NK-92 treated with Interleukin-12 subunit alpha and Interleukin-12 subunit beta, amount 100 ng/mL, for 24 hours (cell line): ENCODE measurements around the gene MAGOHB.
"Not testable (repeated sequence)": the region's sequence is repeated elsewhere in the genome, so short reads cannot be mapped to it uniquely, and the experiment has no call there.

Source experiments
- DNase-seq: peaks from one replicate; lab custom pipeline; 2025; lab: John Stamatoyannopoulos, UW

MAGOHB gene

GRCh38 chr12:10612110-10612509 lies 1.3 kb downstream of the MAGOHB start:
- DNase-seq: no peak

GRCh38 chr12:10611258-10611657 lies 2.2 kb downstream of the MAGOHB start:
- not testable (repeated sequence) for DNase-seq

GRCh38 chr12:10610188-10610587 lies 3.2 kb downstream of the MAGOHB start:
- DNase-seq: no peak

GRCh38 chr12:10607885-10608458 lies 5.4 kb downstream of the MAGOHB start:
- DNase-seq: no peak

- no peak for DNase-seq
Measured at GRCh38 chr12:10601860-10602259, 11.5 kb downstream of the MAGOHB start.

- no peak for DNase-seq
Measured at GRCh38 chr12:10600988-10601387, 12.4 kb downstream of the MAGOHB start.

- DNase-seq: no peak
Measured at GRCh38 chr12:10595881-10596280, 17.5 kb downstream of the MAGOHB start.

- DNase-seq: no peak
Measured at GRCh38 chr12:10590966-10591365, 22.4 kb downstream of the MAGOHB start.

GRCh38 chr12:10584415-10584814 lies 29.0 kb downstream of the MAGOHB start:
- no peak for DNase-seq

GRCh38 chr12:10582704-10583103 lies 30.7 kb downstream of the MAGOHB start:
- DNase-seq: no peak

GRCh38 chr12:10582133-10582532 lies 31.3 kb downstream of the MAGOHB start:
- not testable (repeated sequence) for DNase-seq

GRCh38 chr12:10574307-10574706 lies 39.1 kb downstream of the MAGOHB start:
- DNase-seq: no peak

GRCh38 chr12:10572021-10572490 lies 41.4 kb downstream of the MAGOHB start:
- DNase-seq: not testable (repeated sequence)

GRCh38 chr12:10571141-10571540 lies 42.3 kb downstream of the MAGOHB start:
- DNase-seq: no peak

- no peak for DNase-seq
Measured at GRCh38 chr12:10567813-10568212, 45.6 kb downstream of the MAGOHB start.

- DNase-seq: no peak
Measured at GRCh38 chr12:10563966-10564365, 49.4 kb downstream of the MAGOHB start.

GRCh38 chr12:10563002-10563401 lies 50.4 kb downstream of the MAGOHB start:
- DNase-seq: no peak

GRCh38 chr12:10562306-10562933 lies 51.0 kb downstream of the MAGOHB start:
- no peak for DNase-seq

GRCh38 chr12:10559244-10559643 lies 54.2 kb downstream of the MAGOHB start:
- peak; percentile 7 for DNase-seq

- no peak for DNase-seq
Measured at GRCh38 chr12:10558789-10559188, 54.6 kb downstream of the MAGOHB start.

GRCh38 chr12:10558301-10558700 lies 55.1 kb downstream of the MAGOHB start:
- no peak for DNase-seq

- DNase-seq: no peak
Measured at GRCh38 chr12:10557766-10558165, 55.6 kb downstream of the MAGOHB start.

- DNase-seq: no peak
Measured at GRCh38 chr12:10557329-10557728, 56.1 kb downstream of the MAGOHB start.
